Naive B cell (primary cell): ENCODE data around the gene DNM3. TPM values are rescaled to one million over a fixed set of nuclear protein-coding genes. Genes with fewer than 3 reads are reported as not detected.
"Not testable (repeated sequence)": the region's sequence is repeated elsewhere in the genome, so short reads cannot be mapped to it uniquely, and the experiment has no call there.

Source experiments
- ATAC-seq, 2 donors: fragments of 150-1000 bp; cut with Tn5 transposase; 2 replicates each; pipeline ENCODE4 v1.10.0; 2021; ENCODE audit warnings: low read depth in 2 of 2, mild to moderate bottlenecking in 2 of 2, moderate library complexity in 2 of 2
- DNase-seq: peaks from one replicate; pipeline ENCODE4 v3.0.0; 2022
- H3K27ac Mint-ChIP-seq, 6 donors: one replicate each; pipeline ENCODE4 v1.8.0; 2020 to 2022; ENCODE audit warnings: mild to moderate bottlenecking in 6 of 6, mixed read lengths in 6 of 6, moderate library complexity in 5 of 6, inconsistent platforms in 2 of 6
- H3K27me3 Mint-ChIP-seq, 3 donors: one replicate each; pipeline ENCODE4 v1.8.0; 2021 to 2022; ENCODE audit warnings: mixed read lengths in 3 of 3, mild to moderate bottlenecking in 1 of 3
- H3K36me3 Mint-ChIP-seq, 2 donors: one replicate each; pipeline ENCODE4 v1.8.0; 2020 to 2022; ENCODE audit warnings: mixed read lengths in 2 of 2, inconsistent platforms in 1 of 2, mild to moderate bottlenecking in 1 of 2
- H3K4me1 Mint-ChIP-seq, 3 donors: one replicate each; pipeline ENCODE4 v1.8.0; 2020 to 2022; ENCODE audit warnings: mixed read lengths in 3 of 3, inconsistent platforms in 1 of 3, mild to moderate bottlenecking in 1 of 3, moderate library complexity in 1 of 3
- H3K4me3 Mint-ChIP-seq, 8 donors: one replicate each; pipeline ENCODE4 v1.8.0; 2020 to 2022; ENCODE audit warnings: mild to moderate bottlenecking in 8 of 8, mixed read lengths in 8 of 8, moderate library complexity in 8 of 8, inconsistent platforms in 2 of 8
- H3K9me3 Mint-ChIP-seq, 7 donors: one replicate each; pipeline ENCODE4 v1.8.0; 2020 to 2022; ENCODE audit warnings: mixed read lengths in 7 of 7, mild to moderate bottlenecking in 5 of 7, inconsistent platforms in 2 of 7, moderate library complexity in 1 of 7
- polyA plus RNA-seq, 6 donors: library from polyadenylated mRNA; unstranded; fragments of 300-500 nt; fragmentation: Illumina TruSeq; gene quantifications; one replicate each; pipeline ENCODE4 v1.2.3, GENCODE V29; 2021; ENCODE audit warnings: low read depth in 6 of 6

DNM3 gene
- polyA plus RNA-seq, 6 donors from 2014 or later = 0.32 to 6.6 (median 0.57) TPM

- Mint-ChIP-seq H3K4me3 (no peak overlapping the region), H3K27me3 (no peaks in the 10 kb centered on the region), H3K9me3 (no peaks in the 10 kb centered on the region), H3K27ac (no peak overlapping the region), H3K36me3 (peaks cover 0 to 7% of the 10 kb centered on the region in 2 donors), H3K4me1 (no peaks in the 10 kb centered on the region)
- ATAC-seq = no peak
- DNase-seq = no peak
Measured at GRCh38 chr1:172417557-172417956, 576.3 kb downstream of the DNM3 start.

GRCh38 chr1:172420385-172420784 is 579.1 kb downstream of the DNM3 start, which contains the start of gene C1orf105:
TSS of gene C1orf105 (plus strand) at chr1:172420685. CDS start at chr1:172420886, 201 bp downstream.
- H3K36me3 Mint-ChIP-seq = no peaks in the 10 kb centered on the region
- ATAC-seq (no peak), DNase-seq (no peak)
- no peaks in the 10 kb centered on the region for H3K4me1 Mint-ChIP-seq
- H3K4me3 Mint-ChIP-seq = no peak within 1 kb of the TSS
- H3K27me3 Mint-ChIP-seq = no peaks in the 10 kb centered on the region
- H3K27ac Mint-ChIP-seq = peak within 1 kb of the TSS in 1 of 6 donors; percentile 59
- H3K9me3 Mint-ChIP-seq = no peaks in the 10 kb centered on the region

GRCh38 chr1:172421974-172422604 is 580.8 kb downstream of the DNM3 start:
- ATAC-seq (no peak), DNase-seq (no peak)
- peak overlapping the region in 1 of 6 donors; percentile 71 for H3K27ac Mint-ChIP-seq
- H3K27me3 Mint-ChIP-seq = no peaks in the 10 kb centered on the region
- no peaks in the 10 kb centered on the region for H3K4me1 Mint-ChIP-seq
- H3K4me3 Mint-ChIP-seq = no peak overlapping the region
- no peaks in the 10 kb centered on the region for H3K36me3 Mint-ChIP-seq
- no peaks in the 10 kb centered on the region for H3K9me3 Mint-ChIP-seq

- no peak overlapping the region for H3K27ac Mint-ChIP-seq
- H3K27me3 Mint-ChIP-seq = no peaks in the 10 kb centered on the region
- no peak for ATAC-seq
- no peaks in the 10 kb centered on the region for H3K36me3 Mint-ChIP-seq
- no peak for DNase-seq
- H3K9me3 Mint-ChIP-seq = no peaks in the 10 kb centered on the region
- no peak overlapping the region for H3K4me3 Mint-ChIP-seq
- H3K4me1 Mint-ChIP-seq = no peaks in the 10 kb centered on the region
Measured at GRCh38 chr1:172423336-172423735, 582.0 kb downstream of the DNM3 start.

GRCh38 chr1:172425339-172425738 is 584.0 kb downstream of the DNM3 start:
- H3K9me3 Mint-ChIP-seq = no peaks in the 10 kb centered on the region
- no peak overlapping the region for H3K4me3 Mint-ChIP-seq
- H3K27me3 Mint-ChIP-seq = no peaks in the 10 kb centered on the region
- no peak overlapping the region for H3K27ac Mint-ChIP-seq
- no peaks in the 10 kb centered on the region for H3K36me3 Mint-ChIP-seq
- peaks cover 3 to 6% (median 4%) of the 10 kb centered on the region in 3 donors for H3K4me1 Mint-ChIP-seq
- ATAC-seq = no peak
- no peak for DNase-seq

GRCh38 chr1:172427191-172427590 is 585.9 kb downstream of the DNM3 start:
- DNase-seq = no peak
- ATAC-seq = no peak
- H3K9me3 Mint-ChIP-seq = no peaks in the 10 kb centered on the region
- no peaks in the 10 kb centered on the region for H3K36me3 Mint-ChIP-seq
- no peak overlapping the region for H3K27ac Mint-ChIP-seq
- no peaks in the 10 kb centered on the region for H3K27me3 Mint-ChIP-seq
- H3K4me3 Mint-ChIP-seq = no peak overlapping the region
- peaks cover 4 to 13% (median 6%) of the 10 kb centered on the region in 3 donors for H3K4me1 Mint-ChIP-seq

- Mint-ChIP-seq H3K27ac (peak overlapping the region in 2 of 6 donors; percentile 29 to 49), H3K9me3 (peaks cover 0 to 1% (median 0%) of the 10 kb centered on the region in 7 donors), H3K4me1 (peaks cover 10 to 15% (median 11%) of the 10 kb centered on the region in 3 donors), H3K4me3 (no peak overlapping the region), H3K27me3 (no peaks in the 10 kb centered on the region), H3K36me3 (peaks cover 0 to 6% of the 10 kb centered on the region in 2 donors)
- ATAC-seq (peak; percentile 56 to 71), DNase-seq (peak; percentile 33)
Measured at GRCh38 chr1:172429331-172430127, 588.2 kb downstream of the DNM3 start.

GRCh38 chr1:172430128-172430454 is 588.8 kb downstream of the DNM3 start:
- Mint-ChIP-seq H3K36me3 (peaks cover 0 to 7% of the 10 kb centered on the region in 2 donors), H3K4me1 (peaks cover 11 to 15% (median 12%) of the 10 kb centered on the region in 3 donors), H3K9me3 (peaks cover 0 to 2% (median 0%) of the 10 kb centered on the region in 7 donors), H3K4me3 (no peak overlapping the region), H3K27me3 (no peaks in the 10 kb centered on the region), H3K27ac (peak overlapping the region in 2 of 6 donors; percentile 29 to 49)
- no peak for ATAC-seq
- DNase-seq = no peak

- DNase-seq = no peak
- Mint-ChIP-seq H3K27me3 (no peaks in the 10 kb centered on the region), H3K36me3 (peaks cover 0 to 7% of the 10 kb centered on the region in 2 donors), H3K4me3 (no peak overlapping the region), H3K9me3 (peaks cover 0 to 3% (median 0%) of the 10 kb centered on the region in 7 donors), H3K4me1 (peaks cover 11 to 15% (median 12%) of the 10 kb centered on the region in 3 donors), H3K27ac (peak overlapping the region in 2 of 6 donors; percentile 20 to 41)
- ATAC-seq = no peak
Measured at GRCh38 chr1:172431204-172431603, 589.9 kb downstream of the DNM3 start.

GRCh38 chr1:172431721-172432192 is 590.5 kb downstream of the DNM3 start:
- ATAC-seq = no peak
- H3K27ac Mint-ChIP-seq = peak overlapping the region in 1 of 6 donors; percentile 6

GRCh38 chr1:172437183-172437582 is 595.9 kb downstream of the DNM3 start:
- H3K27me3 Mint-ChIP-seq, DNase-seq, H3K9me3 Mint-ChIP-seq, H3K4me3 Mint-ChIP-seq, ATAC-seq: not testable (repeated sequence)
- peaks cover 12 to 29% (median 24%) of the 10 kb centered on the region in 3 donors for H3K4me1 Mint-ChIP-seq
- peaks cover 0 to 13% of the 10 kb centered on the region in 2 donors for H3K36me3 Mint-ChIP-seq
- H3K27ac Mint-ChIP-seq = peak overlapping the region in 1 of 6 donors; percentile 2

More at GRCh38 chr1:172431721-172432192, 590.5 kb downstream of the DNM3 start:
- Mint-ChIP-seq H3K36me3 (peaks cover 0 to 7% of the 10 kb centered on the region in 2 donors), H3K4me3 (no peak overlapping the region), H3K9me3 (peaks cover 0 to 4% (median 0%) of the 10 kb centered on the region in 7 donors), H3K27me3 (no peaks in the 10 kb centered on the region), H3K4me1 (peaks cover 11 to 15% (median 12%) of the 10 kb centered on the region in 3 donors)
- DNase-seq = no peak

- ATAC-seq = no peak
- H3K4me3 Mint-ChIP-seq = peak overlapping the region in 5 of 8 donors; percentile 64 to 98 (median 91)
- no peaks in the 10 kb centered on the region for H3K27me3 Mint-ChIP-seq
- peak overlapping the region in 2 of 6 donors; percentile 27 to 44 for H3K27ac Mint-ChIP-seq
- no peak for DNase-seq
- no peaks in the 10 kb centered on the region for H3K9me3 Mint-ChIP-seq
- H3K36me3 Mint-ChIP-seq = peaks cover 0 to 7% of the 10 kb centered on the region in 2 donors
- peaks cover 28 to 42% (median 34%) of the 10 kb centered on the region in 3 donors for H3K4me1 Mint-ChIP-seq
Measured at GRCh38 chr1:172442404-172442803, 601.1 kb downstream of the DNM3 start.

- Mint-ChIP-seq H3K9me3 (no peaks in the 10 kb centered on the region), H3K36me3 (peaks cover 0 to 7% of the 10 kb centered on the region in 2 donors), H3K4me1 (peaks cover 28 to 41% (median 34%) of the 10 kb centered on the region in 3 donors), H3K27me3 (no peaks in the 10 kb centered on the region), H3K27ac (peak overlapping the region; percentile 15 to 95 (median 86)), H3K4me3 (peak overlapping the region; percentile 91 to 98 (median 94))
- DNase-seq = no peak
- no peak for ATAC-seq
Measured at GRCh38 chr1:172442843-172443565, 601.7 kb downstream of the DNM3 start.
